ENCODE data around the gene SLC25A13.

GRCh38 chr7:96203786-96204185, 118.1 kb downstream of the SLC25A13 start:
- TF ChIP-seq EZH2 (IDR thresholded peaks at IDR 0.05; ENCODE audit: low read length, unreplicated experiment) = no peak
- TF ChIP-seq CTCF (conservative IDR thresholded peaks at IDR 0.05; ENCODE audit: low read depth, low read length) = no peak
